IPS-18a (cell line): Measurements from ENCODE around the gene NPDC1.

Experiments used
- H3K27ac ChIP-seq: one replicate; pipeline ENCODE4 v1.5.1; 2013; ENCODE audit warnings: low read length
- H3K27me3 ChIP-seq: one replicate; pipeline ENCODE4 v1.6.1; 2013; ENCODE audit warnings: mild to moderate bottlenecking, low read length; ENCODE audit not compliant: control insufficient read depth, insufficient read depth
- H3K36me3 ChIP-seq: one replicate; pipeline ENCODE4 v1.6.1; 2013; ENCODE audit warnings: low read depth, low read length; ENCODE audit not compliant: control insufficient read depth
- H3K4me1 ChIP-seq: one replicate; pipeline ENCODE4 v1.6.1; 2013; ENCODE audit warnings: low read depth, low read length; ENCODE audit not compliant: control insufficient read depth
- H3K4me3 ChIP-seq: one replicate; pipeline ENCODE4 v1.5.1; 2013; ENCODE audit warnings: low read length
- H3K9ac ChIP-seq: one replicate; pipeline ENCODE4 v1.6.1; 2013; ENCODE audit warnings: mild to moderate bottlenecking, low read length, moderate library complexity
- H3K9me3 ChIP-seq: one replicate; pipeline ENCODE4 v1.6.1; 2013; ENCODE audit warnings: low read depth, low read length; ENCODE audit not compliant: control insufficient read depth

Gene NPDC1

GRCh38 chr9:137070906-137071275, 24.9 kb upstream of the NPDC1 start:
- Histone ChIP-seq H3K4me3 (peak overlapping the region; percentile 44), H3K36me3 (no peaks in the 10 kb centered on the region), H3K4me1 (no peaks in the 10 kb centered on the region), H3K27ac (no peak overlapping the region), H3K27me3 (peaks cover 15% of the 10 kb centered on the region), H3K9me3 (no peaks in the 10 kb centered on the region), H3K9ac (no peak overlapping the region)

GRCh38 chr9:137070201-137070905, 24.4 kb upstream of the NPDC1 start, which contains the start of gene SAPCD2:
TSS of gene SAPCD2 (minus strand) at chr9:137070557. CDS start at chr9:137070460, 97 bp downstream.
- Histone ChIP-seq H3K27ac (no peak within 1 kb of the TSS), H3K36me3 (no peaks in the 10 kb centered on the region), H3K4me3 (peak within 1 kb of the TSS; percentile 53), H3K27me3 (peaks cover 15% of the 10 kb centered on the region), H3K4me1 (no peaks in the 10 kb centered on the region), H3K9ac (no peak within 1 kb of the TSS), H3K9me3 (no peaks in the 10 kb centered on the region)

- Histone ChIP-seq H3K4me1 (no peaks in the 10 kb centered on the region), H3K27ac (no peak overlapping the region), H3K36me3 (no peaks in the 10 kb centered on the region), H3K9me3 (no peaks in the 10 kb centered on the region), H3K9ac (no peak overlapping the region), H3K27me3 (peaks cover 15% of the 10 kb centered on the region), H3K4me3 (peak overlapping the region; percentile 53)
Measured at GRCh38 chr9:137069508-137070091, 23.6 kb upstream of the NPDC1 start.

- peaks cover 15% of the 10 kb centered on the region for H3K27me3 ChIP-seq
- no peaks in the 10 kb centered on the region for H3K4me1 ChIP-seq
- no peak overlapping the region for H3K9ac ChIP-seq
- H3K27ac ChIP-seq: no peak overlapping the region
- no peaks in the 10 kb centered on the region for H3K36me3 ChIP-seq
- H3K9me3 ChIP-seq: no peaks in the 10 kb centered on the region
- H3K4me3 ChIP-seq: peak overlapping the region; percentile 53
Measured at GRCh38 chr9:137068539-137069507, 22.8 kb upstream of the NPDC1 start.

DNA sequence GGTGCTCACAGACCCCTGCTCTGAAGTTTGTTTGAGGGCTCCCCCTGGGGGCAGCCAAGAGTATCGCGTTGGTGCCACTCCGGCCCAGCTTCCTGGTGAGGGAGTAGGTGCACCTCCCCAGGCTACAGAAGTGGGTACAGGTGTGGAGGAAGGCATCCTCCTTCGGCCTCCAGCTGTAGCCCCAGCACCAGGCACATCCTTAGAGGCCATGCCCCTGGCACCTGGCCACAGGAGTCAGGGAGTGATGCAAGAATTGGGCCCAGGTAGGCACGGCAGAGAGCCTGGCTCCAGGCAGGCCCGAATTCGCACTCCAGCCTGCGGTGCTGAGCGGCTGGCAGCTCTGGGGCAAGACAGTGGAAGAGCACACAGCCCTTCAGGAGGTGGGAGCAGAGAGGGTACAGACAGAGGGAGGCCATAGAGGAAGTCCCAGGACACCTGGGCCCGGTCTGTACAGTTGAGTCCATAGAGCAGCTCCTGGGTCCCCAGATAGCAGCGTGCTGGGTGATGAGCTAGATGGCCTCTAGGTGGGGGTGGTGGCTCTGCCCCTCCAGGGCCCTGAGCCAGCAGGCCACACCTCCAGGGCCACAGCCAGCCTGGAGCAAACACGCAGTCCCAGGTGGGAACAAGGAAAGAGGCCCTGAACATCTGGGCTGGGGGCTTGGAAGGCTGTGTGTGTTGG, 22.0 kb upstream of the NPDC1 start:
- Histone ChIP-seq H3K9ac (no peak overlapping the region), H3K27ac (no peak overlapping the region), H3K27me3 (peaks cover 15% of the 10 kb centered on the region), H3K4me3 (no peak overlapping the region), H3K4me1 (no peaks in the 10 kb centered on the region), H3K36me3 (no peaks in the 10 kb centered on the region), H3K9me3 (no peaks in the 10 kb centered on the region)

- Histone ChIP-seq H3K27ac (no peak overlapping the region), H3K9me3 (no peaks in the 10 kb centered on the region), H3K9ac (no peak overlapping the region), H3K4me3 (no peak overlapping the region), H3K27me3 (peaks cover 10% of the 10 kb centered on the region), H3K36me3 (no peaks in the 10 kb centered on the region), H3K4me1 (no peaks in the 10 kb centered on the region)
Measured at GRCh38 chr9:137066096-137066861, 20.3 kb upstream of the NPDC1 start.

DNA sequence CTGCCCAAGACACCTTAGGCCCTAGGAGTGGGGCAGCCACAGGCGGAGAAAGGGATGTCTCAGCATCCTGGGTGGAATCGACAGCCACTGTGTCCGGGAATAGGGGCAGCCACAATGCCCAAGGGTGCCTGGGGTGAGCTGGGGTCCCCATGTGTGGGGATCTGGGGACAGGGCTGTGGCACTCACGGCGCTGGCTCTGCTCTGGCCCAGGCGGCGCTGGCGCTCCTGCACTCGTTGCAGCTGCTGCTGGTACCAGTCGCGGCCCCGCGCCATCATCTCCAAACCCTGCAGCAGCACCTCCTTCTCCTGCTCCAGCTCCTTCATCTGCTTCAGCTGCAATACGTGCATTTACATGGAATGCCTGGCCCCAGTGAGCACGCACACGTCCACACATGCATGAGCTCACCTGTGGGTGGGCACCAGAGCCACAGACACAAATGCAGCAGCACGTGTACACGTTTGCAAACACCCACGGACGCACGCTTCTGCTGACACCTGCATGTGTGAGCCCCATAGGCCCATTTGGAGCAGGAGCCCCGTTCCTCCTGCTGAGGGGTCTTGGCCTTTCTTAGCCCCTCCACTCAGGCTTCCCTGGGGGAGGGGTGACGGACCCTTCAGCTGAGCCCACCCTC, 19.5 kb upstream of the NPDC1 start:
- Histone ChIP-seq H3K9ac (no peak overlapping the region), H3K36me3 (no peaks in the 10 kb centered on the region), H3K4me3 (no peak overlapping the region), H3K9me3 (no peaks in the 10 kb centered on the region), H3K27me3 (peaks cover 8% of the 10 kb centered on the region), H3K27ac (no peak overlapping the region), H3K4me1 (no peaks in the 10 kb centered on the region)

DNA sequence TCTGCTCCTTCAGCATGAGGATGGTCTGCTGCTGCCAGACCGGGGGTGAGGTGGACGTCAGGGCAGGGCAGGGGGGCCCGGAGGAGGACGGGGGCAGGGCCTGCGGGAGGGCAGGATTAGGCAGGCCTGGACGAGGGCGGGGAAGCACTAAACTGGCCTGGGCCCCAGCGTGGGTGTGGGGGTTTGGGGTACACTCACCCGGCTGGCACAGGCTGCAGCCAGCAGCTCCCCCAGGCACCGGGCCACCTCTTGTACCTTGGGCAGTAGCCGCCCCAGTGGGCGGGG, 18.8 kb upstream of the NPDC1 start:
- H3K36me3 ChIP-seq: no peaks in the 10 kb centered on the region
- H3K27ac ChIP-seq: no peak overlapping the region
- H3K9me3 ChIP-seq: no peaks in the 10 kb centered on the region
- H3K4me1 ChIP-seq: no peaks in the 10 kb centered on the region
- H3K27me3 ChIP-seq: peaks cover 8% of the 10 kb centered on the region
- no peak overlapping the region for H3K4me3 ChIP-seq
- no peak overlapping the region for H3K9ac ChIP-seq

GRCh38 chr9:137064027-137064879, 18.3 kb upstream of the NPDC1 start:
- no peaks in the 10 kb centered on the region for H3K9me3 ChIP-seq
- no peak overlapping the region for H3K9ac ChIP-seq
- no peak overlapping the region for H3K4me3 ChIP-seq
- H3K27me3 ChIP-seq: peaks cover 2% of the 10 kb centered on the region
- no peak overlapping the region for H3K27ac ChIP-seq
- no peaks in the 10 kb centered on the region for H3K4me1 ChIP-seq
- no peaks in the 10 kb centered on the region for H3K36me3 ChIP-seq
